Left lung (tissue), 14 donors: ENCODE measurements around the gene APBA2. TPM values are rescaled to one million over a fixed set of nuclear protein-coding genes. Genes with fewer than 3 reads are reported as not detected.
"Not testable (repeated sequence)": the region's sequence is repeated elsewhere in the genome, so short reads cannot be mapped to it uniquely, and the experiment has no call there.

ENCODE experiments used
- ATAC-seq: fragments of 200-7000 bp; cut with Tn5 transposase; one replicate; pipeline ENCODE4 v1.9.1; 2020; ENCODE audit warnings: moderate library complexity
- DNase-seq, 4 donors: peaks; one replicate each; pipeline ENCODE4 v3.0.0-alpha.2; 2013 to 2020
- H3K27ac ChIP-seq, 2 donors: fragments of 200-600 bp; sonication (generic) in 1 of 2; one replicate each; pipeline versions ENCODE4 v1.5.0 to v1.8.0; 2020 to 2021
- H3K27me3 ChIP-seq, 2 donors: fragments of 200-600 bp; sonication (generic) in 1 of 2; one replicate each; pipeline versions ENCODE4 v1.5.0 to v1.8.0; 2020 to 2021
- H3K36me3 ChIP-seq, 2 donors: fragments of 200-600 bp; sonication (generic) in 1 of 2; one replicate each; pipeline versions ENCODE4 v1.5.0 to v1.8.0; 2020 to 2021
- H3K4me1 ChIP-seq, 2 donors: fragments of 200-600 bp; one replicate each; pipeline ENCODE4 v1.8.0; 2021
- H3K4me3 ChIP-seq, 2 donors: fragments of 200-600 bp; sonication (generic) in 1 of 2; one replicate each; pipeline versions ENCODE4 v1.5.0 to v1.8.0; 2020 to 2021; ENCODE audit warnings: mild to moderate bottlenecking in 1 of 2
- H3K9me3 ChIP-seq, 2 donors: fragments of 200-600 bp; sonication (generic) in 1 of 2; one replicate each; pipeline versions ENCODE4 v1.5.0 to v1.8.0; 2020 to 2021
- intact Hi-C, 2 donors: fragments of 100-400 bp; cut with DNase I; formaldehyde crosslinking; loops; one replicate each; pipeline versions ENCODE4 v1.11.2 to v1.14.2; 2022
- long read RNA-seq, 12 donors: library from polyadenylated mRNA in 2 of 12; unstranded in 2 of 12; transcript quantifications; one replicate each; pipeline ENCODE4 v2.0.0 and lab custom pipeline, GENCODE V29; 2019 to 2026
- polyA plus RNA-seq, 6 donors: library from polyadenylated mRNA; unstranded; fragments of 120-200 nt; gene quantifications; one replicate each; pipeline ENCODE4 v1.2.1, GENCODE V29; 2013; ENCODE audit not compliant: insufficient read length in 6 of 6
- total RNA-seq, 2 donors: library from RNA; stranded (reverse); fragmentation: NEBNext Ultra II Directional; extraction: Animal tissue kit (Norgen Biotek cat#: 25700); gene quantifications; one replicate each; pipeline ENCODE4 v1.2.1, GENCODE V29; 2021
- TF ChIP-seq, protein P1 (sequence below), 2 donors: fragments of 200-600 bp; sonication (generic) in 1 of 2; IDR thresholded peaks; one replicate each; pipeline versions ENCODE4 v1.5.0 to v1.8.0; 2021; ENCODE audit warnings: antibody characterized with exemption in 2 of 2
- donor health status: DM: no; HTN: yes; CAD: no.
- donor health status: DM: no; HTN: no; CAD: no.

Gene APBA2
- total RNA-seq (1 to 10 TPM; 3.9 to 4.9 TPM), polyA plus RNA-seq (10 to 100 TPM; 10.5 to 18.4 (median 11.5) TPM)
- long read RNA-seq, donor 1, result 0 reads
- long read RNA-seq, donor 2, result 0 reads
- long read RNA-seq, donor 3, result 0 reads
- long read RNA-seq, donor 4, partial matches to known transcripts, result 0 of 3 reads
- long read RNA-seq, donor 4, other reads (novel, unspliced or antisense), result 3 of 3 reads
- long read RNA-seq, donor 5, result 0 reads
- long read RNA-seq, donor 6, result 0 reads
- long read RNA-seq, donor 7, result 0 reads
- long read RNA-seq, donor 8, result 0 reads
- long read RNA-seq, donor 9, result 0 reads
- long read RNA-seq, donor 10, partial matches to known transcripts, result 1 of 2 reads
- long read RNA-seq, donor 10, other reads (novel, unspliced or antisense), result 1 of 2 reads
- long read RNA-seq, donor 11, result 0 reads
- long read RNA-seq, donor 12, partial matches to known transcripts, result 0 of 1 reads
- long read RNA-seq, donor 12, other reads (novel, unspliced or antisense), result 0 of 1 reads

DNA sequence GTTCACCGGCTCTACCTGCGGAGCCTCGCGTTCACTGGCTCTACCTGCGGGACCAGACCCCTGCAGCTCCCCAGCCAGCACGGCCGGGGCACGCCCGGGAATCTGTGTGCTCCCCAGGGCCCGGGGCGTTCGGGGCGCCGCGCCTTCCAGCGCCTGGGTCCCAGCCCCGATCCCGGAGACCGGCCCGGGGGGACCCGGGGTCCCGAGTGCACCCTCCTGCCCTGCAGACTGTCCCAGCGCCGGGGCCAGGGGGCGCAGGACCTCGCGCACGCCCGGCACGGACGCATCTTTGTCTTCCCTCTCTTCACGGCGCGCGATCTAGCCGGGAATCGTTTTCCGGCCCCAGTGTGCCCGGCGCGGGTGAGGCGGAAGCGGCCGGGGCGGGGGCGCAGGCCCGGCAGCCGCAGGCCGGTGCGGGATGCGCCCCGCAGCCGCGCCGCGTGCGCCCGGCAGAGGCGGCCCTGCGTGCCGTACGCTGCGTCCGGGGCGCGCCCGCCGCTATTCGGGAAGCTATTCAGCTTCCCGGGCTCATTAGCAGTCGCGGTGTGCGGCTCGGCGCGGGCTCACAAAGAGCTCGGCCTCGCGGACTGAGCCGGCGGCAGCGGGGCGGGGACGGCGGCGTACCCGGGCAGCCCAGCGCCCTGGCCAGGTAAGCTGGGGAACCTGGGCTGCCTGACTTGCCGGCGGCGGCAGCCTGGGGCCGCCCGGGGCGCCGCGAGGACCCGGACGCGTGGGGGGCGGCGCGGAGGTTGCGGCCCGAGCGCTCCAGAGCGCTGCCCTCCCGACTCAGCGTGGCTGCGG, at the start of gene APBA2:
APBA2 (plus strand) TSS at position 345 of the 801 bp plus-strand sequence. CDS start 167,911 bp downstream, outside the sequence.
- ATAC-seq (peak; percentile 53), DNase-seq (peak in 2 of 4 donors; percentile 44 to 52)
- peaks cover 19 to 58% of the 10 kb centered on the region in 2 donors for H3K27me3 ChIP-seq
- peaks cover 0 to 16% of the 10 kb centered on the region in 2 donors for H3K4me1 ChIP-seq
- TF ChIP-seq, protein P1, sequence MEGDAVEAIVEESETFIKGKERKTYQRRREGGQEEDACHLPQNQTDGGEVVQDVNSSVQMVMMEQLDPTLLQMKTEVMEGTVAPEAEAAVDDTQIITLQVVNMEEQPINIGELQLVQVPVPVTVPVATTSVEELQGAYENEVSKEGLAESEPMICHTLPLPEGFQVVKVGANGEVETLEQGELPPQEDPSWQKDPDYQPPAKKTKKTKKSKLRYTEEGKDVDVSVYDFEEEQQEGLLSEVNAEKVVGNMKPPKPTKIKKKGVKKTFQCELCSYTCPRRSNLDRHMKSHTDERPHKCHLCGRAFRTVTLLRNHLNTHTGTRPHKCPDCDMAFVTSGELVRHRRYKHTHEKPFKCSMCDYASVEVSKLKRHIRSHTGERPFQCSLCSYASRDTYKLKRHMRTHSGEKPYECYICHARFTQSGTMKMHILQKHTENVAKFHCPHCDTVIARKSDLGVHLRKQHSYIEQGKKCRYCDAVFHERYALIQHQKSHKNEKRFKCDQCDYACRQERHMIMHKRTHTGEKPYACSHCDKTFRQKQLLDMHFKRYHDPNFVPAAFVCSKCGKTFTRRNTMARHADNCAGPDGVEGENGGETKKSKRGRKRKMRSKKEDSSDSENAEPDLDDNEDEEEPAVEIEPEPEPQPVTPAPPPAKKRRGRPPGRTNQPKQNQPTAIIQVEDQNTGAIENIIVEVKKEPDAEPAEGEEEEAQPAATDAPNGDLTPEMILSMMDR (IDR thresholded peaks at IDR 0.05), result no peak
- no peak within 1 kb of the TSS for H3K27ac ChIP-seq
- H3K4me3 ChIP-seq, result peak within 1 kb of the TSS; percentile 33 to 35
- intact Hi-C loops, result loop anchor here in 1 of 2 donors (10.0 kb wide), 1 partner anchor 219 kb away; no protein-coding TSS in a partner anchor
- no peaks in the 10 kb centered on the region for H3K36me3 ChIP-seq
- H3K9me3 ChIP-seq, result no peaks in the 10 kb centered on the region

DNA sequence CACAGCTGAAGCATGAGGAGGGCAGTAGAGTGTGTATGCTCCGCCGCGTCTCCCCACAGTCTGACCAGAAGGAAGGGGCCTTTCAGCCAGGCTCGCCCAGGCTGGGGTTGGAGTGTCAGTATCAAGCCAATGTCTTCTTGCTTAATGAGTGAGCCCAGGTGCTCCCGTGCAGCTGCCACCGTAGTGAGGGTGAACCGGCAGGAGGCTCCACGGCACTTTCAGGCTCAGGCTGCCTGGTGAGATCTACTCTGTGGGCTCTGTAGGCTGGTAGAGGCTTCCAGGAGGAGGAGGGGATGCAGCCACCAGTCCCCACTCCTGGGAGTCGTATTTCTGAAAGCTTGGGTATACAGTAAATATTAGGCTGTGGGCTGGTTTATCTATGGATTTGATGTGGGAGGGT, 45.5 kb upstream of the APBA2 start:
- intact Hi-C loops, H3K36me3 ChIP-seq: not testable (repeated sequence)

DNA sequence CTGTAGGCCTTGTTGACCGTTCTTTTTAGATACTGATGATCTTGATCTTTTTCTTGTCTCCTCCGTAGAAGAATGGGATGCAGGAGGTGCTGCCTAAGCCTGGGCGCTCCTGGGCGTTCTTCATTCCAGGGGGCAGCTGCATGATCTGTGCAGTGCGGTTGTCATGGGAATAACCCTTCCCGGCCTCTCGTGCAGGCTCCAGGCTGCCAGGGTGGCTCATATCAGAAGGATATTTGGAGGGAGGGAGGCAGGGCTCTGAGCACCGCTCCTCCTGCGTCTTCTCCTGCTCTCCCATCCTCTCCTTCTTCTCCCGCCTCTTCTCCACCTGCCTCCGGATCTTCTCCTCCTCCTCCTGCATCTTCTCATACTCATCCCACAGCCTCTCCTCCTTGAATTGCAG, 43.6 kb upstream of the APBA2 start:
- H3K36me3 ChIP-seq, H3K4me1 ChIP-seq, H3K27me3 ChIP-seq, H3K27ac ChIP-seq, ATAC-seq, intact Hi-C loops, DNase-seq, H3K4me3 ChIP-seq, H3K9me3 ChIP-seq: not testable (repeated sequence)

More for the DNA sequence above, 45.5 kb upstream of the APBA2 start:
- H3K4me3 ChIP-seq, H3K27me3 ChIP-seq, H3K27ac ChIP-seq, H3K4me1 ChIP-seq, ATAC-seq, H3K9me3 ChIP-seq, DNase-seq: not testable (repeated sequence)

DNA sequence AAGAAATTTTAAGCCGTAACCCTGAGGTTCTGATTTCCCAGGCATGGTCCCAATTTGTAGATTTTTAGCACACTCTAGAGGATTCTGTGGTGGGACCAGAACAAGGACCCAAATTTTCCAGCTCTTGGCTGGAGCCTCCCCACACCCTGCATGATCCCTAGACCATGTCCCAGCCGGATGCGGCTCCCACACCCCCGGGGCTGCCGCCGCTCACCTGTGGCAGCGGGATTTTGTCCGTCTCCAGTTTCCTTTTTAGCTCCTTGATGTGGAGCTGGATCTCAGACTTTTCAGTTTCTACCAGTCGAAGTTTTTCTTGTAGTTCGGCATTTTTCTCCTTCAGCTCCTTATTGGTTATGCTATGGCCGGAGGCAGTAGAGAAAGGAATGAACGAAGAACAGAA, 42.3 kb upstream of the APBA2 start:
- intact Hi-C loops, H3K27me3 ChIP-seq, H3K4me3 ChIP-seq, H3K4me1 ChIP-seq, ATAC-seq, DNase-seq, H3K9me3 ChIP-seq, H3K36me3 ChIP-seq, H3K27ac ChIP-seq: not testable (repeated sequence)

DNA sequence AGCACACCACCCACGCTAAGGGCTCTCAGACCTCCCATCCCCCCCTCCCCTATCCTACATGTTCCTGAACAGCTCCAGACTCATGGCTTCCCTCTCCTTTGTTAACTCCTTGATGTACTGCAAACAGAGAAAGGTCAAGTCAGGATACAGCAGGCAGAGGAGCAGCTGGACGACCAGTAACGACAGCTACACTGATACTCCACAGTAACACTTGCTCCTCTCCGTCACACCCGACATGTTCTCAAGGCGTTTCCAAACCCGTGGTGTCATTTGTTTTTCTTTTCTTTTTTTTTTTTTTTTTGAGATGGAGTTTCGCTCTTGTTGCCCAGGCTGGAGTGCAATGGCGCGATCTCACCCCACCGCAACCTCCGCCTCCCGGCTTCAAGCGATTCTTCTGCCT, 41.6 kb upstream of the APBA2 start:
- H3K9me3 ChIP-seq, H3K36me3 ChIP-seq, DNase-seq, H3K4me1 ChIP-seq, H3K27me3 ChIP-seq, H3K27ac ChIP-seq, ATAC-seq, intact Hi-C loops, H3K4me3 ChIP-seq: not testable (repeated sequence)

DNA sequence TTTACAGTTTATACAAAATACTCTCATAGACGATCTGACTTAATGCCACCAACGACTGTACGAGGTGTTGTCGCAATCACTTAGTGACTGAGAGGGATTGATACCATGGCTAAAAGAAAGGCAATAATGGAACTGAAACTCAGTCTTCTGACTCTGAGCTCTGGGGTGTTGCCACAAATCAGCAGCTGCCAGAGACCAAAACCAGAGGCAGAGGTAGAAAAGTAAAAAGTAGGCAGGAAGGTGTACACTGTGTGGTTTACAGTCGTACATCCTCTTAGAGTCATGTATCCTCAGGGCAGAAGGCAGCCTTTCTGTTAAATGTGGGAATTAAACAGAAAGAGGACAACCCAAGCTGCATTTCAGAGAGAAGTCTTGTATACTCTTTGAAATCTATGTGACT, 38.5 kb upstream of the APBA2 start:
- H3K9me3 ChIP-seq, H3K4me3 ChIP-seq, H3K36me3 ChIP-seq, intact Hi-C loops, H3K27ac ChIP-seq, H3K27me3 ChIP-seq, ATAC-seq, H3K4me1 ChIP-seq, DNase-seq: not testable (repeated sequence)

DNA sequence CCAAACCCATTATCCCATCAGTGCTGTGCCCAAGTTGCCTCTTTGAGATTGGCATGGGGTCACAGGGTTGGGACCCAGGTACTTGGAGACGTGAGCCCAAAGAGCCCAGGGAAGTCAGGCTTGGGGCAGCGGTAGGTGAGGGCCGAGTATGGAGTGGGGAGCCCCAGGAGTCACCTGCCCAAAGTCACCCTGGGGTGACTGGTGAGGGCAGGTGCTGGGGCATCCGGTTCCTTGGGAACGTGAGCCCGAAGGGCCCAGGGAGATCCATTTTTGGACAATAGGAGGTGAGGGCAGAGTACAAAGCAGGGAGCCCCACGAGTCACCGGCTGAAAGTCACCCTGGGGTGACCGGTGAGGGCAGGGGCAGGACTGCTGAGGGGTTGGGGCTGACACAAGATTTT, 37.8 kb upstream of the APBA2 start:
- ATAC-seq, H3K36me3 ChIP-seq, H3K27me3 ChIP-seq, DNase-seq, H3K9me3 ChIP-seq, H3K4me1 ChIP-seq, H3K27ac ChIP-seq, intact Hi-C loops, H3K4me3 ChIP-seq: not testable (repeated sequence)

DNA sequence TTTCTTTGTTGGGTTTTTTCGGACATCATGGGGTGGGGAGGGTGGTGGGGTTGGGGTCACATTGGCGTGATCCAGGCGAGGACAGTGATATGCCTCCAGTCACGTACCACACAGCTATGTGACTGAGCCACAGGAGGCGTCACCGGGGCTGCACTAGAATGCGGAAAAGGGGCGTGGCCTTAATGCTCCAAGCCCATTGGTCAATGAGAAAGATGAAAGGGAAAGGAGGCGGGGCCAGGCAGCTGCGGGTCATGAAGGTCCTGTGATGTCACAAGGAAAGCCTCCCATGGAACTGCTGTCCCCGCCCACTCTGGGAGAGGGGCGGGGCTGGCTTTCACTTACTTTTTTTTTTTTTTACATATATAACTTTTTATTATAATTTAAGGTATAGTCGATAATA, 37.3 kb upstream of the APBA2 start, which contains the start of gene GOLGA6L7:
GOLGA6L7 (minus strand) TSS at position 124 of the 400 bp plus-strand sequence; CDS start at position 29, 95 bp downstream.
- H3K27ac ChIP-seq, H3K4me1 ChIP-seq, DNase-seq, H3K36me3 ChIP-seq, ATAC-seq, H3K9me3 ChIP-seq, intact Hi-C loops, H3K27me3 ChIP-seq, H3K4me3 ChIP-seq: not testable (repeated sequence)

DNA sequence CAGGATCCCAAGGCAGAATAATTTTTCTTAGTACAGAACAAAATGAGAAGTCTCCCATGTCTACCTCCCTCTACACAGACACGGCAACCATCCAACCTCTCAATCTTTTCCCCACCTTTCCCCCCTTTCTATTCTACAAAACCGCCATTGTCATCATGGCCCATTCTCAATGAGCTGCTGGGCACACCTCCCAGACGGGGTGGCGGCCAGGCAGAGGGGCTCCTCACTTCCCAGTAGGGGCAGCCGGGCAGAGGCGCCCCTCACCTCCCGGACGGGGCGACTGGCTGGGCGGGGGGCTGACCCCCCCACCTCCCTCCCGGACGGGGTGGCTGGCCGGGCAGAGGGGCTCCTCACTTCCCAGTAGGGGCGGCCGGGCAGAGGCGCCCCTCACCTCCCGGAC, 36.5 kb upstream of the APBA2 start:
- DNase-seq, ATAC-seq, H3K36me3 ChIP-seq, H3K4me1 ChIP-seq, H3K27me3 ChIP-seq, H3K9me3 ChIP-seq, H3K4me3 ChIP-seq, intact Hi-C loops, H3K27ac ChIP-seq: not testable (repeated sequence)

DNA sequence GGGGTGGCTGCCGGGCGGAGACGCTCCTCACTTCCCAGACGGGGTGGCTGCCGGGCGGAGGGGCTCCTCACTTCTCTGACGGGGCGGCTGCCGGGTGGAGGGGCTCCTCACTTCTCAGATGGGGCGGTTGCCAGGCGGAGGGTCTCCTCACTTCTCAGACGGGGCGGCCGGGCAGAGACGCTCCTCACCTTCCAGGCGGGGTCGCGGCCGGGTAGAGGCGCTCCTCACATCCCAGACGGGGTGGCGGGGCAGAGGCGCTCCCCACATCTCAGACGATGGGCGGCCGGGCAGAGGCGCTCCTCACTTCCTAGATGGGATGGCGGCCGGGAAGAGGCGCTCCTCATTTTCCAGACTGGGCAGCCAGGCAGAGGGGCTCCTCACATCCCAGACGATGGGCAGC, 36.0 kb upstream of the APBA2 start:
- H3K4me3 ChIP-seq, H3K27me3 ChIP-seq, H3K9me3 ChIP-seq, H3K27ac ChIP-seq, H3K4me1 ChIP-seq, intact Hi-C loops, H3K36me3 ChIP-seq, DNase-seq, ATAC-seq: not testable (repeated sequence)

DNA sequence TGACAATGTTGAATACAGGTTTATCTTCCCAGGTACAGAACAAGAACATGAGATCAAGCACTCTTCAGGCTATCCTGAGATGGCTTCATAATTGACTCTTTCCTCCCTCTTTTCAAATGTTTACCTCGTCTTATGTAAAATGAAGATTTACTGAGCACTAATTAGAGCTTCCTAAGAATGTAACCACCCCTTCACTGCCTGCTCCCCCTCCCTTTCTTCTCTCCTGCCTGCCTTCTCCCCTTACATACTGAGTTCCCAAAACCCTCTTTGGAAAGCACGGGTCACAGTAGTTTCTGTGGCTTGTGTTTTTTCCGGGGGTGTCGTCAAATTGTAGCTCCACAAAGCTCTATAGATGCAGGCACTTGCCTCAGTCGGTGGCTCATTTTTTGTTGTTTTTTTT, 32.1 kb upstream of the APBA2 start:
- H3K9me3 ChIP-seq, H3K4me3 ChIP-seq, intact Hi-C loops, H3K4me1 ChIP-seq, H3K36me3 ChIP-seq, DNase-seq, H3K27ac ChIP-seq, H3K27me3 ChIP-seq, ATAC-seq: not testable (repeated sequence)

DNA sequence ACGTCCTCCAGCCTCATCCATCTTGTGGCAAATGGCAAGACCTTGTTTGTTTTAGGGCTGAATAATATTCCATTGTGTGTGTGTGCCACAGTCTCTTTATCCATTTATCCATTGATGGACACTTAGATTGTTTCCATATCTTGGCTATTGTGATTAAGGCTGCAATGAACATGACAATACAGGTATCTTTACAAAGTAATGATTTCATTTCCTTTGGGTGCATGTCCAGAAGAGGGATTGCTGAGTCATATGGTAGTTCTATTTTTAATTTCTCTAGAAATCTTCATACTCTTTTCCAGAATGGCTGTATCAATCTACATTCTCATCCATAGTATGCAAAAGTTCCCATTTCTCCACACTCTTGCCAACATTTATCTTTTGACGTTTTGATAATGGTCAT, 31.2 kb upstream of the APBA2 start:
- DNase-seq, H3K9me3 ChIP-seq, H3K27ac ChIP-seq, H3K4me1 ChIP-seq, ATAC-seq, H3K36me3 ChIP-seq, intact Hi-C loops, H3K27me3 ChIP-seq, H3K4me3 ChIP-seq: not testable (repeated sequence)
